Ovary (tissue), 9 donors: ENCODE results near the gene DEF6. TPM values are rescaled to one million over a fixed set of nuclear protein-coding genes. Genes with fewer than 3 reads are reported as not detected.

Experiments
- DNase-seq, 5 donors: peaks; one replicate each; pipeline ENCODE4 v3.0.0-alpha.2; 2019 to 2020
- H3K27ac ChIP-seq, 2 donors: fragments of 200-600 bp; one replicate each; pipeline versions ENCODE4 v1.5.1 to v1.8.0; 2019 to 2022
- H3K27me3 ChIP-seq: fragments of 200-600 bp; one replicate; pipeline ENCODE4 v1.8.0; 2022
- H3K36me3 ChIP-seq: fragments of 200-600 bp; sonication (generic); one replicate; pipeline ENCODE4 v1.5.1; 2019
- H3K4me1 ChIP-seq: one replicate; pipeline ENCODE4 v1.8.1; 2013; ENCODE audit warnings: mild to moderate bottlenecking, moderate library complexity; ENCODE audit not compliant: insufficient read depth
- H3K4me3 ChIP-seq: fragments of 200-600 bp; sonication (generic); one replicate; pipeline ENCODE4 v1.5.1; 2017
- H3K9me3 ChIP-seq, 2 donors: fragments of 200-600 bp in 1 of 2; sonication (generic) in 1 of 2; one replicate each; pipeline versions ENCODE4 v1.5.1 to v1.8.1; 2013 to 2019; ENCODE audit warnings: mild to moderate bottlenecking in 1 of 2, moderate library complexity in 1 of 2
- CTCF ChIP-seq, 3 donors: fragments of 450-650 bp in 2 of 3; fragments of 200-600 bp in 1 of 3; IDR thresholded peaks; one replicate each; pipeline versions ENCODE4 v1.5.1 to v1.8.0; 2016 to 2022; ENCODE audit warnings: antibody characterized with exemption in 3 of 3, mild to moderate bottlenecking in 1 of 3
- EP300 ChIP-seq: sonication (generic); formaldehyde crosslinking; IDR thresholded peaks from one replicate; pipeline ENCODE4 v1.6.1; 2017; ENCODE audit warnings: antibody characterized with exemption
- POLR2A ChIP-seq: fragments of 450-650 bp; IDR thresholded peaks from one replicate; pipeline ENCODE4 v1.6.1; 2017; ENCODE audit warnings: antibody characterized with exemption, mild to moderate bottlenecking, moderate library complexity
- WGBS, 3 donors: extraction: QIAGEN DNeasy Blood & Tissue Kit in 1 of 3; methylation state at CpG; one replicate each; pipeline versions ENCODE4 v1.1.5 to v1.1.7; 2013 to 2017; 5-methylcytosine and 5-hydroxymethylcytosine counted together
- intact Hi-C, 4 donors: fragments of 100-400 bp; cut with DNase I; formaldehyde crosslinking; loops; one replicate each; pipeline versions ENCODE4 v1.11.0 to v1.15.1; 2022 to 2023
- polyA plus RNA-seq, 2 donors: library from polyadenylated mRNA; stranded (reverse); fragments of 200-250 nt in 1 of 2; fragments of 350-450 nt in 1 of 2; fragmentation: Illumina TruSeq in 1 of 2; extraction: RNeasy Lipid Tissue Mini Kit (QIAGEN cat#74804) in 1 of 2; gene quantifications; one replicate each; pipeline ENCODE4 v1.2.3, GENCODE V29; 2013 to 2014
- total RNA-seq, 7 donors: library from RNA; depleted of rRNA in 2 of 7; stranded (reverse); fragments of >200 nt in 2 of 7; fragmentation: NEBNext Ultra II Directional in 3 of 7; extraction: Animal tissue kit (Norgen Biotek cat#: 25700) in 3 of 7; gene quantifications; one replicate each; pipeline versions ENCODE4 v1.1.0 to v1.2.4, GENCODE V29; 2016 to 2023
- donor health status: DM: no; HTN: no; CAD: no; lungs with moderate emphysema.
- donor health status: DM: no; HTN: no; CAD: no.
- donor health status: Bipolar disorder and iron deficiency.
- donor health status: DM: yes; HTN: yes; CAD: no.
- donor health status: DM: no; HTN: no; CAD: no.
- donor health status: DM: yes; HTN: yes; CAD: no.

DEF6 gene
- total and polyA plus RNA-seq, 9 donors, result 1.5 to 6.6 (median 2.9) TPM

- Histone ChIP-seq H3K4me3 (no peak overlapping the region), H3K36me3 (no peaks in the 10 kb centered on the region), H3K27me3 (no peaks in the 10 kb centered on the region), H3K9me3 (no peaks in the 10 kb centered on the region), H3K4me1 (peaks cover 4% of the 10 kb centered on the region), H3K27ac (no peak overlapping the region)
- DNase-seq, result peak in 1 of 5 donors; percentile 4
- 56 to 61% (median 57%) methylated on average over 10 of the region's 10 CpGs for WGBS, 3 donors
- peak in 2 of 3 donors; percentile 23 to 37 for TF ChIP-seq CTCF (IDR thresholded peaks at IDR 0.05)
- no peak for TF ChIP-seq POLR2A
- intact Hi-C loops, result no loop called here
Observed at GRCh38 chr6:35294308-35294945, 3.2 kb upstream of the DEF6 start.

- intact Hi-C loops, result no loop called here
- no peak for TF ChIP-seq EP300
- no peak for TF ChIP-seq CTCF (IDR thresholded peaks at IDR 0.05)
- TF ChIP-seq POLR2A, result no peak
- Histone ChIP-seq H3K36me3 (no peaks in the 10 kb centered on the region), H3K4me3 (no peak overlapping the region), H3K27ac (no peak overlapping the region), H3K9me3 (no peaks in the 10 kb centered on the region), H3K27me3 (no peaks in the 10 kb centered on the region), H3K4me1 (peaks cover 4% of the 10 kb centered on the region)
- WGBS, 3 donors, result 85 to 95% (median 95%) methylated on average over 2 of the region's 2 CpGs
- peak in 1 of 5 donors; percentile 15 for DNase-seq
Observed at GRCh38 chr6:35295036-35295435, 2.6 kb upstream of the DEF6 start.

GRCh38 chr6:35295521-35296315, 1.9 kb upstream of the DEF6 start:
- H3K27ac ChIP-seq, result no peak overlapping the region
- no peak for DNase-seq
- no peaks in the 10 kb centered on the region for H3K36me3 ChIP-seq
- intact Hi-C loops, result no loop called here
- no peaks in the 10 kb centered on the region for H3K9me3 ChIP-seq
- WGBS, 3 donors, result 54 to 72% (median 54%) methylated on average over 3 of the region's 3 CpGs
- no peak overlapping the region for H3K4me3 ChIP-seq
- TF ChIP-seq EP300 (no peak), CTCF (IDR thresholded peaks at IDR 0.05) (no peak), POLR2A (no peak)
- no peaks in the 10 kb centered on the region for H3K27me3 ChIP-seq
- peaks cover 4% of the 10 kb centered on the region for H3K4me1 ChIP-seq

GRCh38 chr6:35296931-35297600, 552 bp upstream of the DEF6 start:
- Histone ChIP-seq H3K4me3 (no peak overlapping the region), H3K9me3 (no peaks in the 10 kb centered on the region), H3K4me1 (peaks cover 4% of the 10 kb centered on the region), H3K27me3 (no peaks in the 10 kb centered on the region), H3K27ac (peak overlapping the region; percentile 30 to 60), H3K36me3 (no peaks in the 10 kb centered on the region)
- TF ChIP-seq CTCF (IDR thresholded peaks at IDR 0.05) (no peak), POLR2A (no peak), EP300 (no peak)
- 45 to 53% (median 49%) methylated on average over 6 of the region's 6 CpGs for WGBS, 3 donors
- intact Hi-C loops, result no loop called here
- DNase-seq, result no peak
